Endothelial cell of umbilical vein (primary cell): ENCODE measurements around the gene ADCY2. TPM values are rescaled to one million over a fixed set of nuclear protein-coding genes. Genes with fewer than 3 reads are reported as not detected.

ENCODE experiments used
- BruUV-seq: library from RNA; stranded (reverse); fragments of 400-500 nt; replicated peaks from 2 replicates; lab custom pipeline; 2021; lab: Mats Ljungman, UMichigan
- CTCF ChIA-PET: fragments of 300-600, 350-600 bp; sonication (Branson Sonifier 250); formaldehyde crosslinking; loops from one replicate; lab custom pipeline; 2021; ENCODE audit warnings: antibody characterized with exemption, inconsistent platforms; lab: Charles Lee
- POLR2A ChIA-PET: fragments of 300-600, 350-600 bp; sonication (Branson Sonifier 250); formaldehyde crosslinking; loops from one replicate; lab custom pipeline; 2021; ENCODE audit warnings: antibody characterized with exemption, inconsistent platforms; lab: Charles Lee
- DNase-seq: peaks from one replicate; pipeline ENCODE4 v3.0.0-alpha.2; 2011; ENCODE audit warnings: low read depth, low spot score
- FAIRE-seq: peaks from 2 replicates; lab custom pipeline; 2011; peaks lifted over from hg19 to GRCh38; lab: Jason Lieb, UNC
- H2AFZ ChIP-seq: 2 replicates; pipeline ENCODE4 v1.6.0; 2012; ENCODE audit warnings: low read depth, low read length, control low read depth, inconsistent platforms
- H3K27ac ChIP-seq: 2 replicates; pipeline ENCODE4 v1.5.1; 2011; ENCODE audit warnings: low read depth, mild to moderate bottlenecking, control low read depth, low read length, moderate library complexity; ENCODE audit not compliant: insufficient read depth
- H3K27me3 ChIP-seq, 2 experiments: 2 replicates each; pipeline versions ENCODE4 v1.6.0 to v1.6.1; 2011; ENCODE audit warnings: low read length in 2 of 2, mixed read lengths in 1 of 2; ENCODE audit not compliant: control insufficient read depth in 2 of 2, insufficient read depth in 2 of 2
- H3K36me3 ChIP-seq, 2 experiments: 2 replicates in 1 of 2; 3 replicates in 1 of 2; pipeline ENCODE4 v1.5.1; 2011; ENCODE audit warnings: low read length in 2 of 2, mild to moderate bottlenecking in 1 of 2, moderate library complexity in 1 of 2; ENCODE audit not compliant: control insufficient read depth in 2 of 2, insufficient read depth in 2 of 2; ENCODE audit errors: extremely low read depth in 1 of 2
- H3K4me1 ChIP-seq: 3 replicates; pipeline ENCODE4 v1.5.1; 2011; ENCODE audit warnings: mild to moderate bottlenecking, low read length; ENCODE audit not compliant: control insufficient read depth, insufficient read depth; ENCODE audit errors: extremely low read depth
- H3K4me2 ChIP-seq: 2 replicates; pipeline ENCODE4 v1.6.1; 2011; ENCODE audit warnings: low read length, control low read depth, mixed read lengths; ENCODE audit not compliant: insufficient read depth
- H3K4me3 ChIP-seq, 3 experiments: fragments of 200-600 bp in 1 of 3; sonication (generic), shearing (Covaris generic) in 1 of 3; replicated peaks in 1 of 3; 2 replicates each; pipeline ENCODE4 v1.5.1; 2011 to 2016; ENCODE audit warnings: control low read depth in 3 of 3, low read length in 3 of 3, mild to moderate bottlenecking in 2 of 3, inconsistent platforms in 1 of 3, low read depth in 1 of 3, moderate library complexity in 1 of 3; ENCODE audit not compliant: insufficient read depth in 1 of 3
- H3K79me2 ChIP-seq: 2 replicates; pipeline ENCODE4 v1.6.0; 2012; ENCODE audit warnings: low read length, inconsistent platforms; ENCODE audit not compliant: control insufficient read depth, insufficient read depth
- H3K9ac ChIP-seq: replicated peaks from 2 replicates; pipeline ENCODE3; 2011; ENCODE audit warnings: low read length, control low read depth; ENCODE audit not compliant: insufficient read depth; ENCODE audit errors: extremely low read depth
- H3K9me1 ChIP-seq: replicated peaks from 3 replicates; pipeline ENCODE4 v1.6.0; 2011; ENCODE audit warnings: mild to moderate bottlenecking, low read length; ENCODE audit not compliant: control insufficient read depth, insufficient read depth; ENCODE audit errors: extremely low read depth
- H3K9me3 ChIP-seq: replicated peaks from 2 replicates; pipeline ENCODE4 v1.5.1; 2012; ENCODE audit warnings: low read length, inconsistent platforms; ENCODE audit not compliant: control insufficient read depth, insufficient read depth
- H4K20me1 ChIP-seq: replicated peaks from 2 replicates; pipeline ENCODE3; 2011; ENCODE audit warnings: mild to moderate bottlenecking, low read length; ENCODE audit not compliant: control insufficient read depth, insufficient read depth; ENCODE audit errors: extremely low read depth
- CTCF ChIP-seq, 2 donors: IDR thresholded peaks; 1 replicate in 1 of 2; 2 replicates in 1 of 2; pipeline ENCODE4 v1.5.1; 2011; ENCODE audit warnings: low read length in 2 of 2, mild to moderate bottlenecking in 2 of 2, moderate library complexity in 2 of 2, control low read depth in 1 of 2, inconsistent platforms in 1 of 2, low read depth in 1 of 2; ENCODE audit not compliant: insufficient read depth in 1 of 2; ENCODE audit errors: extremely low read depth in 1 of 2
- EZH2 ChIP-seq: IDR thresholded peaks from 2 replicates; pipeline ENCODE4 v1.6.1; 2012; ENCODE audit warnings: borderline replicate concordance, low read depth, mild to moderate bottlenecking, moderate library complexity, low read length, inconsistent platforms; ENCODE audit not compliant: severe bottlenecking
- FOS ChIP-seq: IDR thresholded peaks from 2 replicates; pipeline ENCODE4 v1.6.1; 2011; ENCODE audit warnings: mild to moderate bottlenecking, low read length, moderate library complexity, borderline replicate concordance; ENCODE audit not compliant: insufficient read depth
- GATA2 ChIP-seq: IDR thresholded peaks from 2 replicates; pipeline ENCODE4 v1.7.0; 2011; ENCODE audit warnings: low read depth, mild to moderate bottlenecking, moderate library complexity, mixed read lengths, low read length; ENCODE audit not compliant: insufficient read length, insufficient read depth
- JUN ChIP-seq: IDR thresholded peaks from 2 replicates; pipeline ENCODE4 v1.6.1; 2011; ENCODE audit warnings: borderline replicate concordance, low read depth; ENCODE audit not compliant: insufficient read length, insufficient read depth
- MYC ChIP-seq: IDR thresholded peaks from one replicate; pipeline ENCODE4 v1.6.1; 2011; ENCODE audit warnings: mild to moderate bottlenecking, low read depth, low read length
- POLR2A ChIP-seq: IDR thresholded peaks from 2 replicates; pipeline ENCODE4 v1.6.1; 2012; ENCODE audit warnings: low read depth, mild to moderate bottlenecking, control low read depth, low read length
- POLR2AphosphoS5 ChIP-seq: IDR thresholded peaks from 2 replicates; pipeline ENCODE4 v1.6.1; 2012; ENCODE audit warnings: low read depth, mild to moderate bottlenecking, control low read depth, low read length, moderate library complexity; ENCODE audit not compliant: insufficient read depth
- dilution Hi-C: fragments of 300-500 bp; cut with MboI; formaldehyde crosslinking; loops from one replicate; pipeline ENCODE4 v1.15.0; 2019; ENCODE audit warnings: low sequenced_read_pairs; ENCODE audit not compliant: extremely low pct_ligation_motif_present
- intact Hi-C: fragments of 100-400 bp; cut with micrococcal nuclease; formaldehyde crosslinking; loops from one replicate; pipeline ENCODE4 v1.10.0; 2022
- polyA plus RNA-seq, 4 experiments: library from polyadenylated mRNA; depleted of rRNA in 3 of 4; stranded (reverse) in 3 of 4; unstranded in 1 of 4; fragments of >200 nt; gene quantifications; 2 replicates each; pipeline versions ENCODE4 v1.2.1 to v1.2.3, GENCODE V29; 2011 to 2012; ENCODE audit warnings: missing spikeins in 1 of 4
- total RNA-seq: library from RNA; stranded (reverse); gene quantifications from 2 replicates; pipeline ENCODE4 v1.2.3, GENCODE V29; 2021
- TF ChIP-seq, protein P1 (sequence below): IDR thresholded peaks from 2 replicates; pipeline ENCODE4 v1.6.1; 2011; ENCODE audit not compliant: insufficient read depth, insufficient read length

ADCY2 gene
- total and polyA plus RNA-seq, 2 donors (not counting 3 experiments of a cell fraction or from before 2014, with no cell fraction given): under 0.01 TPM; not detected in 1

DNA sequence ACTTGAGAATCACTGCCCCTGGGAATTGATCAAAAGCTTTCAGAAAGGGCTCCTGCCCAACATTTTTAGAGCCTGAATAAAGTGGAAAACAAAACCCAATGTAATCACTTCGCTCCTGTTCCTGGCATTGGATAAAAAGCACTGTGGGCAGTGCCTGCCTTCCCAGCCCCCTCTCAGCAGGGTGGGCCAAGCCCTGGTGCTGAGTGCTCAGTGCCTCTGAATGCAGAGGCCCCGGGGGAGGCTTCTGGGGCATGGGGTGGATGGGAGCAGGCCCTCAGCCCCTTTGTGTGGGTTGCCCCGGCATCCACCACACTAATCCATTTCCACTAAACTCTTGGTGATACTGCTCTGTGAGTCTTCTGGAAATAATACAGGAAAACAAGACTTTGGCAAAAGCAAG lies 399.4 kb downstream of the ADCY2 start:
- ChIA-PET CTCF (no interaction called here), POLR2A (no interaction called here)

More for the DNA sequence above, 399.4 kb downstream of the ADCY2 start:
- dilution Hi-C loops: no loop called here
- DNase-seq (no peak), FAIRE-seq (no peak)
- H3K27ac ChIP-seq: no peak overlapping the region
- H2AFZ ChIP-seq: no peak overlapping the region
- H3K9me1 ChIP-seq: no peaks in the 10 kb centered on the region
- intact Hi-C loops: no loop called here
- H4K20me1 ChIP-seq: no peaks in the 10 kb centered on the region
- H3K27me3 ChIP-seq: no peaks in the 10 kb centered on the region
- H3K79me2 ChIP-seq: no peaks in the 10 kb centered on the region
- no peaks in the 10 kb centered on the region for H3K36me3 ChIP-seq
- TF ChIP-seq POLR2AphosphoS5 (no peak), JUN (no peak), POLR2A (no peak), CTCF (IDR thresholded peaks at IDR 0.05; ENCODE audit: extremely low read depth in 1 of 2, insufficient read depth in 1 of 2, low read depth in 1 of 2, low read length in 2 of 2) (no peak), GATA2 (no peak), MYC (no peak), EZH2 (no peak), FOS (no peak)
- TF ChIP-seq, protein P1, sequence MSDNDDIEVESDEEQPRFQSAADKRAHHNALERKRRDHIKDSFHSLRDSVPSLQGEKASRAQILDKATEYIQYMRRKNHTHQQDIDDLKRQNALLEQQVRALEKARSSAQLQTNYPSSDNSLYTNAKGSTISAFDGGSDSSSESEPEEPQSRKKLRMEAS: no peak
- H3K4me2 ChIP-seq: no peak overlapping the region
- H3K9me3 ChIP-seq: no peaks in the 10 kb centered on the region
- no peaks in the 10 kb centered on the region for H3K4me1 ChIP-seq
- no peak overlapping the region for H3K9ac ChIP-seq
- BruUV-seq: no TSS peak
- no peak overlapping the region for H3K4me3 ChIP-seq
